Neural progenitor cell (in vitro differentiated cells): ENCODE measurements around the gene FRS2. TPM values are rescaled to one million over a fixed set of nuclear protein-coding genes. Genes with fewer than 3 reads are reported as not detected.

Experiments used
- DNase-seq: peaks from one replicate; pipeline ENCODE4 v3.0.0-alpha.2; 2016; ENCODE audit warnings: low spot score
- H2AFZ ChIP-seq: fragments of 200-600 bp; sonication (generic); replicated peaks from 2 replicates; pipeline ENCODE4 v1.6.1; 2016; ENCODE audit warnings: antibody characterized with exemption
- H3F3A ChIP-seq: fragments of 200-600 bp; sonication (generic); 2 replicates; pipeline ENCODE4 v1.6.1; 2016; ENCODE audit warnings: antibody characterized with exemption, low read depth
- H3K27ac ChIP-seq: fragments of 200-600 bp; sonication (generic); 2 replicates; pipeline ENCODE4 v1.5.1; 2016; ENCODE audit warnings: mild to moderate bottlenecking
- H3K27me3 ChIP-seq: fragments of 200-600 bp; sonication (generic); 2 replicates; pipeline ENCODE4 v1.6.1; 2016; ENCODE audit warnings: mild to moderate bottlenecking, moderate library complexity
- H3K36me3 ChIP-seq: fragments of 200-600 bp; sonication (generic); 2 replicates; pipeline ENCODE4 v1.5.1; 2016
- H3K4me1 ChIP-seq: fragments of 200-600 bp; sonication (generic); 2 replicates; pipeline ENCODE4 v1.6.1; 2016; ENCODE audit warnings: mixed run types
- H3K4me2 ChIP-seq: fragments of 200-600 bp; sonication (generic); 2 replicates; pipeline ENCODE4 v1.6.1; 2016
- H3K4me3 ChIP-seq: fragments of 200-600 bp; sonication (generic); 2 replicates; pipeline ENCODE4 v1.5.1; 2016
- H3K79me2 ChIP-seq: fragments of 200-600 bp; sonication (generic); 2 replicates; pipeline ENCODE4 v1.6.1; 2016; ENCODE audit warnings: low read depth
- H3K9ac ChIP-seq: fragments of 200-600 bp; sonication (generic); 2 replicates; pipeline ENCODE4 v1.6.1; 2016
- H3K9me3 ChIP-seq: fragments of 200-600 bp; sonication (generic); 2 replicates; pipeline ENCODE4 v1.5.1; 2016; ENCODE audit warnings: low read depth
- H4K20me1 ChIP-seq: fragments of 200-600 bp; sonication (generic); 2 replicates; pipeline ENCODE4 v1.6.1; 2016; ENCODE audit warnings: low read depth
- H3K27ac Mint-ChIP-seq: 3 replicates; pipeline ENCODE4 v1.8.0; 2021; ENCODE audit warnings: mixed read lengths
- H3K27me3 Mint-ChIP-seq: 2 replicates; pipeline ENCODE4 v1.8.0; 2022; ENCODE audit warnings: low read depth, mild to moderate bottlenecking, inconsistent platforms, moderate library complexity, mixed read lengths; ENCODE audit not compliant: insufficient read depth
- H3K36me3 Mint-ChIP-seq: 3 replicates; pipeline ENCODE4 v1.8.0; 2021; ENCODE audit warnings: mixed read lengths
- H3K4me1 Mint-ChIP-seq: 3 replicates; pipeline ENCODE4 v1.8.0; 2021; ENCODE audit warnings: mixed read lengths
- H3K4me3 Mint-ChIP-seq: 3 replicates; pipeline ENCODE4 v1.8.0; 2021; ENCODE audit warnings: mild to moderate bottlenecking, moderate library complexity, mixed read lengths
- H3K9me3 Mint-ChIP-seq: 3 replicates; pipeline ENCODE4 v1.8.0; 2020; ENCODE audit warnings: mixed read lengths
- CTCF ChIP-seq: fragments of 200-600 bp; sonication (generic); IDR thresholded peaks from 2 replicates; pipeline ENCODE4 v1.5.1; 2017; ENCODE audit warnings: antibody characterized with exemption, mild to moderate bottlenecking
- EZH2 ChIP-seq: fragments of 200-600 bp; sonication (generic); IDR thresholded peaks from 2 replicates; pipeline ENCODE4 v1.6.1; 2017; ENCODE audit warnings: antibody characterized with exemption, mild to moderate bottlenecking, moderate library complexity
- EZH2phosphoT487 ChIP-seq: fragments of 200-600 bp; sonication (generic); IDR thresholded peaks from 2 replicates; pipeline ENCODE4 v1.6.1; 2017; ENCODE audit warnings: antibody characterized with exemption
- total RNA-seq: library from RNA; depleted of rRNA; stranded (reverse); fragments of >200 nt; gene quantifications from 2 replicates; pipeline ENCODE4 v1.2.3, GENCODE V29; 2015; ENCODE audit warnings: low replicate concordance

FRS2 gene
- total RNA-seq, 1 donor from 2014 or later = 128 TPM

GRCh38 chr12:69516950-69517349 is 46.8 kb downstream of the FRS2 start:
- Histone ChIP-seq H3K4me2 (no peak overlapping the region), H3K9me3 (peaks cover 8% of the 10 kb centered on the region), H3K79me2 (peaks cover 100% of the 10 kb centered on the region), H3K36me3 (no peaks in the 10 kb centered on the region), H4K20me1 (peaks cover 45% of the 10 kb centered on the region), H3F3A (no peaks in the 10 kb centered on the region), H2AFZ (no peak overlapping the region), H3K4me3 (no peak overlapping the region), H3K27me3 (no peaks in the 10 kb centered on the region), H3K4me1 (peaks cover 18% of the 10 kb centered on the region), H3K9ac (no peak overlapping the region), H3K27ac (no peak overlapping the region)
- TF ChIP-seq EZH2 (no peak), EZH2phosphoT487 (no peak), CTCF (no peak)
- Mint-ChIP-seq H3K9me3 (peaks cover 29% of the 10 kb centered on the region), H3K27me3 (no peaks in the 10 kb centered on the region), H3K4me3 (no peak overlapping the region), H3K4me1 (peaks cover 26% of the 10 kb centered on the region), H3K36me3 (peaks cover 19% of the 10 kb centered on the region), H3K27ac (no peak overlapping the region)
- no peak for DNase-seq

GRCh38 chr12:69517406-69517805 is 47.2 kb downstream of the FRS2 start:
- Histone ChIP-seq H4K20me1 (peaks cover 40% of the 10 kb centered on the region), H3K79me2 (peaks cover 100% of the 10 kb centered on the region)

GRCh38 chr12:69519871-69520270 is 49.7 kb downstream of the FRS2 start:
- Mint-ChIP-seq H3K9me3 (peaks cover 56% of the 10 kb centered on the region), H3K4me3 (no peak overlapping the region), H3K27me3 (no peaks in the 10 kb centered on the region), H3K4me1 (peaks cover 11% of the 10 kb centered on the region), H3K27ac (no peak overlapping the region), H3K36me3 (peaks cover 35% of the 10 kb centered on the region)
- Histone ChIP-seq H3K36me3 (no peaks in the 10 kb centered on the region), H3K4me2 (no peak overlapping the region), H3K4me1 (peaks cover 11% of the 10 kb centered on the region), H4K20me1 (peaks cover 17% of the 10 kb centered on the region), H3K27ac (no peak overlapping the region), H2AFZ (no peak overlapping the region), H3K4me3 (no peak overlapping the region), H3F3A (no peaks in the 10 kb centered on the region), H3K79me2 (peaks cover 100% of the 10 kb centered on the region), H3K9me3 (peaks cover 16% of the 10 kb centered on the region), H3K9ac (no peak overlapping the region), H3K27me3 (no peaks in the 10 kb centered on the region)
- TF ChIP-seq EZH2 = no peak
- DNase-seq = no peak

More at GRCh38 chr12:69517406-69517805, 47.2 kb downstream of the FRS2 start:
- no peak overlapping the region for H3K27ac Mint-ChIP-seq
- Histone ChIP-seq H3K36me3 (no peaks in the 10 kb centered on the region), H2AFZ (no peak overlapping the region), H3K27ac (no peak overlapping the region), H3K27me3 (no peaks in the 10 kb centered on the region), H3K4me3 (no peak overlapping the region), H3K4me1 (peaks cover 17% of the 10 kb centered on the region), H3K4me2 (no peak overlapping the region), H3K9ac (no peak overlapping the region), H3F3A (no peaks in the 10 kb centered on the region), H3K9me3 (peaks cover 11% of the 10 kb centered on the region)
- H3K4me3 Mint-ChIP-seq = no peak overlapping the region
- no peak for TF ChIP-seq EZH2
- no peak for TF ChIP-seq EZH2phosphoT487
- peaks cover 34% of the 10 kb centered on the region for H3K9me3 Mint-ChIP-seq
- DNase-seq = no peak
- peaks cover 23% of the 10 kb centered on the region for H3K4me1 Mint-ChIP-seq
- peaks cover 24% of the 10 kb centered on the region for H3K36me3 Mint-ChIP-seq
- H3K27me3 Mint-ChIP-seq = no peaks in the 10 kb centered on the region

DNA sequence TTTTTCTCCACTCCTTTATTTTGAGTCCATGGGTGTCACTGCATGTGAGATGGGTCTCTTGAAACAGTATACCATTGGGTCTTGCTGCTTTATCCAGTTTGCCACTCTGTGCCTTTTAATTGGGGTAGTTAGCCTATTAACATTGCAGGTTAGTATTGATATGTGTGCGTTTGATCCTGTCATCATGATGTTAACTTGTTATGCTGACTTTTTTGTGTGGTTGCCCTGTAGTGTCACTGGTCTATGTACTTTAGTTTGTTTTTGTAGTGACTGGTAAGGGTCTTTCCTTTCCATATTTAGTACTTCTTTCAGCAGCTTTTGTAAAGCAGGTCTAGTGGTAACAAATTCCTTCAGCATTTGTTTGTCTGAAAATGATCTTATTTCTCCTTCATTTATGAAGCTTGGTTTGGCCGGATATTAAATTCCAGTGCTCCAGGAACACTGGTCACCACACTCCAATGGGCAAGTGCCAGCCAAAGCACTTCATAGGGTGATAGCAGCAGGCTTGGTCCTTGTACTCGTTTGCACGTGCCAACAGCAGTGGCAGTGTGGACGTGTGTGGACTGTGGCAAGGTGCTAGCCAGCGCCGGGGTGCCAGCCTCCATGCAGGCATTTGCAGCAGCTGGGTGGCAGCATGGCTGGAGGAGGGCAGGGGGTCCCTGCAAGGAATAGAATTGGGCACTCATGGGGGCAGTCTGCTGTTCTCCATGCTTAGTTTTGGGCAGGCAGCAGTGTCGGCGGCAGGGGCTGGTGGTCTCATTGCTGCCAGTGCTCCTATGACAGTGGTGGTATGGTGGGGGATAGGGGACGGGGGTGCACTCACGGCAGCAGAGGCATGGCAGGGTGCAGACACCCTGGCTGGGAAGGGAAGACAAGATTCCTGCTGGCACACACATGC is 53.5 kb downstream of the FRS2 start:
- Histone ChIP-seq H3K79me2 (peaks cover 100% of the 10 kb centered on the region), H3K9ac (no peak overlapping the region), H3K4me2 (no peak overlapping the region), H3K27ac (no peak overlapping the region), H3K27me3 (no peaks in the 10 kb centered on the region), H2AFZ (no peak overlapping the region), H3K36me3 (no peaks in the 10 kb centered on the region), H3K4me3 (no peak overlapping the region), H4K20me1 (peaks cover 5% of the 10 kb centered on the region), H3K4me1 (no peaks in the 10 kb centered on the region), H3K9me3 (peaks cover 16% of the 10 kb centered on the region), H3F3A (no peaks in the 10 kb centered on the region)
- TF ChIP-seq EZH2phosphoT487 (no peak), EZH2 (no peak), CTCF (no peak)
- Mint-ChIP-seq H3K27ac (no peak overlapping the region), H3K9me3 (peaks cover 61% of the 10 kb centered on the region), H3K4me1 (no peaks in the 10 kb centered on the region), H3K36me3 (peaks cover 41% of the 10 kb centered on the region), H3K4me3 (no peak overlapping the region), H3K27me3 (no peaks in the 10 kb centered on the region)
- no peak for DNase-seq
